ENCODE measurements around the gene GFI1.

GFI1 gene

DNA sequence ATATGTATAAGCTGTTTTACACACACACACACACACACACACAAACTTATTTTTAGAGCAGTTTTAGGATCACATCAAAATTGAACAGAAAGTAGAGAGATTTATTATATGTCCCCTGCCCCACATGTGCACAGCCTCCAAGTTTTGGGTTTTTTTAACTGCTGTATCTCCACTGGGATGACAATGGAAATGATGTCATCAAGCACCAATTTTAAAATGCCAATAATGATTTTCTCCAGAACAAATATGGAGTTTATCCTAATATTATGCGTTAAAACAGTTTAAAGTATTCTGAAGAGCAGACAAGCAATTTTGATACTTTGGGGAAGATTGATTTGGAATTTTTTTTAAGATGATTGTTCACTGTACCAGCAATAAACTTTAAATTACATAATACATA, 56.7 kb downstream of the GFI1 start:
- no peaks in the 10 kb centered on the region for H3K36me3 ChIP-seq
- H3K9me3 ChIP-seq (ENCODE audit: severe bottlenecking): no peaks in the 10 kb centered on the region
- DNase-seq: no peak
- no peaks in the 10 kb centered on the region for H3K27me3 ChIP-seq (ENCODE audit: insufficient read depth, low read depth, severe bottlenecking)
- H3K4me3 ChIP-seq (ENCODE audit: low read depth, low read length): no peak overlapping the region
- no peak overlapping the region for H3K27ac ChIP-seq
- TF ChIP-seq, protein P1, sequence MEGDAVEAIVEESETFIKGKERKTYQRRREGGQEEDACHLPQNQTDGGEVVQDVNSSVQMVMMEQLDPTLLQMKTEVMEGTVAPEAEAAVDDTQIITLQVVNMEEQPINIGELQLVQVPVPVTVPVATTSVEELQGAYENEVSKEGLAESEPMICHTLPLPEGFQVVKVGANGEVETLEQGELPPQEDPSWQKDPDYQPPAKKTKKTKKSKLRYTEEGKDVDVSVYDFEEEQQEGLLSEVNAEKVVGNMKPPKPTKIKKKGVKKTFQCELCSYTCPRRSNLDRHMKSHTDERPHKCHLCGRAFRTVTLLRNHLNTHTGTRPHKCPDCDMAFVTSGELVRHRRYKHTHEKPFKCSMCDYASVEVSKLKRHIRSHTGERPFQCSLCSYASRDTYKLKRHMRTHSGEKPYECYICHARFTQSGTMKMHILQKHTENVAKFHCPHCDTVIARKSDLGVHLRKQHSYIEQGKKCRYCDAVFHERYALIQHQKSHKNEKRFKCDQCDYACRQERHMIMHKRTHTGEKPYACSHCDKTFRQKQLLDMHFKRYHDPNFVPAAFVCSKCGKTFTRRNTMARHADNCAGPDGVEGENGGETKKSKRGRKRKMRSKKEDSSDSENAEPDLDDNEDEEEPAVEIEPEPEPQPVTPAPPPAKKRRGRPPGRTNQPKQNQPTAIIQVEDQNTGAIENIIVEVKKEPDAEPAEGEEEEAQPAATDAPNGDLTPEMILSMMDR (IDR thresholded peaks at IDR 0.05; ENCODE audit: low read depth, low read length): no peak

DNA sequence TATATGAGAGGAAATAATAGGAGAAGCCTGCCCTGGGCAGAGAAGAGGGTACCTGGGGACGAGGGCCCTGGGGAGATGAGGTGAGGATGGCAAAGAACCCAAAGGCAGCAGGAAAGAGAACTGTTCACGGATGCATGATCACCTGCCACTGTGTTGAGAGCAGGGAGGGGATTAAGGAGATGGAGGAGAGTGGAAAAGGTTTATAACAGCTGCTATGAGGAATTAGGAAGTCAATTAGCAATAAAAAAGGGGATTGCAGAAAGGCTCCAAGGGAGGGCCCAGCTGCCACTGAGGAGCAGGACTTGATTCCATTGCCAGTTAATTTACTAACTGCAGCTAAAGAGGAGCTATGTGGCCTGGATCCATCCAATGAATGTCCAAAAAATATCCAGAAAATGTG, 61.1 kb downstream of the GFI1 start:
- H3K4me3 ChIP-seq (ENCODE audit: low read depth, low read length): no peak overlapping the region
- TF ChIP-seq, protein P1 (IDR thresholded peaks at IDR 0.05; ENCODE audit: low read depth, low read length): no peak
- no peak overlapping the region for H3K27ac ChIP-seq
- no peaks in the 10 kb centered on the region for H3K36me3 ChIP-seq
- no peaks in the 10 kb centered on the region for H3K9me3 ChIP-seq (ENCODE audit: severe bottlenecking)
- no peaks in the 10 kb centered on the region for H3K27me3 ChIP-seq (ENCODE audit: insufficient read depth, low read depth, severe bottlenecking)
- peak; percentile 70 for DNase-seq

Data from WERI-Rb-1 (cell line).